ENCODE data around the gene NOTCH1. TPM values are rescaled to one million over a fixed set of nuclear protein-coding genes. Genes with fewer than 3 reads are reported as not detected.

Gene NOTCH1
- total and polyA plus RNA-seq, 2 of the 4 experiments (the other 2 are of a cell fraction), result 1.8 to 6.0 TPM

GRCh38 chr9:136587145-136587943 is 41.5 kb upstream of the NOTCH1 start:
- Histone ChIP-seq H4K91ac (ENCODE audit: insufficient read depth, low read depth, low read length) (no peak overlapping the region), H3K9ac (ENCODE audit: low read depth, low read length) (no peak overlapping the region)
- POLR2A ChIA-PET (ENCODE audit: unreplicated experiment), result no interaction called here

More at GRCh38 chr9:136587145-136587943, 41.5 kb upstream of the NOTCH1 start:
- Histone ChIP-seq H3K18ac (ENCODE audit: low read depth, low read length) (no peak overlapping the region), H2AFZ (replicated peaks; ENCODE audit: low read length, poor library complexity) (peak overlapping the region; percentile 78), H3K9me3 (ENCODE audit: control insufficient read depth, insufficient read depth, low read length) (0 out of 2 replicates have a peak, but pooled peaks cover 2% of the 10 kb centered on the region), H2BK120ac (ENCODE audit: low read depth, low read length) (no peak overlapping the region), H2AK5ac (ENCODE audit: low read depth, low read length) (no peak overlapping the region; the same call in 1 of the 2 replicates), H3K79me1 (ENCODE audit: low read depth in 1 of 2, low read length in 2 of 2) (no peaks in the 10 kb centered on the region), H2AK9ac (replicated peaks; ENCODE audit: low read depth, low read length, poor library complexity) (peak overlapping the region; percentile 88), H4K8ac (ENCODE audit: low read depth in 2 of 2, low read length in 2 of 2) (peak overlapping the region in 1 of 2 experiments; percentile 65; a peak in 1 of 4 replicates), H3K4me2 (ENCODE audit: low read depth, low read length) (no peak overlapping the region), H2BK20ac (ENCODE audit: low read depth, low read length) (no peak overlapping the region), H3K4ac (ENCODE audit: low read depth, low read length) (peak overlapping the region; percentile 65), H3K4me3 (ENCODE audit: insufficient read depth, low read depth, low read length) (no peak overlapping the region), H2BK5ac (ENCODE audit: low read depth, low read length, poor library complexity, severe bottlenecking) (no peak overlapping the region), H3K9me1 (ENCODE audit: insufficient read depth, low read length) (peaks cover 6% of the 10 kb centered on the region), H4K20me1 (ENCODE audit: insufficient read depth, low read length) (no peaks in the 10 kb centered on the region; the same call in none of the 2 replicates), H3K56ac (ENCODE audit: extremely low read depth, insufficient read depth, low read length) (no peak overlapping the region), H3K14ac (replicated peaks; ENCODE audit: low read depth, low read length) (peak overlapping the region; percentile 51), H3K23ac (ENCODE audit: low read depth, low read length) (no peak overlapping the region), H4K5ac (ENCODE audit: low read depth, low read length) (no peak overlapping the region), H3K27ac (ENCODE audit: insufficient read depth, low read length) (no peak overlapping the region), H2BK15ac (ENCODE audit: low read depth, low read length) (no peak overlapping the region), H3K36me3 (ENCODE audit: control insufficient read depth, insufficient read depth, low read length) (no peaks in the 10 kb centered on the region), H3K27me3 (ENCODE audit: control insufficient read depth, insufficient read depth, low read length) (peaks cover 5% of the 10 kb centered on the region; the same call in 1 of the 2 replicates), H3K4me1 (ENCODE audit: control insufficient read depth, insufficient read depth, low read length) (peaks cover 6% of the 10 kb centered on the region; the same call in 1 of the 2 replicates)
- intact Hi-C loops (cut with micrococcal nuclease), result no loop called here
- no TSS peak for BruUV-seq (replicated peaks)
- CTCF ChIA-PET, result no interaction called here
- in situ Hi-C loops (cut with MboI; ENCODE audit: low sequenced_read_pairs), result no loop called here
- peak; percentile 48 for DNase-seq
- peak; percentile 87 for ATAC-seq (ENCODE audit: low read depth)
- WGBS, 2 experiments (ENCODE audit: extremely low coverage in 2 of 2, insufficient read length in 1 of 2), result 19% methylated on average over 15 of the region's 33 CpGs; no CpG with 5 or more reads in 1 of the 2 experiments
- TF ChIP-seq MXI1 (IDR thresholded peaks at IDR 0.05; ENCODE audit: borderline replicate concordance, low read depth, low read length), result no peak
- TF ChIP-seq MAZ (IDR thresholded peaks at IDR 0.05; ENCODE audit: borderline replicate concordance, low read depth, low read length), result peak; percentile 65; the same call in 1 of the 2 replicates
- dilution Hi-C loops (cut with HindIII; ENCODE audit: low sequenced_read_pairs, unreplicated experiment), result no loop called here

All from IMR-90 (cell line).